ENCODE results near the gene WDR20.
"Not testable (repeated sequence)": the region's sequence is repeated elsewhere in the genome, so short reads cannot be mapped to it uniquely, and the experiment has no call there.

The WDR20 gene

DNA sequence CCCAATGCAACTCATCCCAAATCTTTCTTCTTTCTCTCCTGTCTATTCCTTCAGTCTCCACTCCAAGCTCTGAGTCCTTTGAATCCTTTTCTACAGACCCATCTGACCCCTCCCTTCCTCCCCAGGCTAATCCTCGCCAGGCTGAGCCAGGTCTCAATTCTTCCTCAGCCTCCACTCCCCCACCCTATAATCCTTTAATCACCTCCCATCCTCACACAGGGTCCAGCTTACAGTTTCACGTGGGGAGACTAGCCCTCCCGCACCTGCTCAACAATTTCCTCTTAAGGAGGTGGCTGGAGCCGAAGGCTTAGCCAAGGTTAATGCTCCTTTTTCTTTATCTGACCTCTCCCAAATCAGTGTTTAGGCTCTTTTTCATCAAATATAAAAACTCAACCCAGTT, 101.5 kb downstream of the WDR20 start:
- Histone ChIP-seq H3K36me3 (ENCODE audit: low read length) (no peaks in the 10 kb centered on the region), H3K27me3 (ENCODE audit: low read length) (no peaks in the 10 kb centered on the region), H3K27ac (ENCODE audit: low read depth, low read length) (no peak overlapping the region), H3K9me3 (ENCODE audit: insufficient read depth, low read length) (no peaks in the 10 kb centered on the region), H3F3A (ENCODE audit: insufficient read depth) (no peaks in the 10 kb centered on the region), H3K4me2 (ENCODE audit: low read depth, low read length, poor library complexity, severe bottlenecking) (no peak overlapping the region), H3K4me3 (ENCODE audit: insufficient read depth, low read length, poor library complexity, severe bottlenecking) (no peak overlapping the region), H3K79me2 (ENCODE audit: insufficient read depth, low read length) (no peaks in the 10 kb centered on the region), H3K9me2 (replicated peaks; ENCODE audit: insufficient read depth, low read length) (no peaks in the 10 kb centered on the region), H3K9ac (ENCODE audit: low read length) (no peak overlapping the region), H2AFZ (ENCODE audit: low read depth, low read length, severe bottlenecking) (no peak overlapping the region), H4K20me1 (ENCODE audit: low read depth, low read length) (no peaks in the 10 kb centered on the region)
- TF ChIP-seq, protein P1, sequence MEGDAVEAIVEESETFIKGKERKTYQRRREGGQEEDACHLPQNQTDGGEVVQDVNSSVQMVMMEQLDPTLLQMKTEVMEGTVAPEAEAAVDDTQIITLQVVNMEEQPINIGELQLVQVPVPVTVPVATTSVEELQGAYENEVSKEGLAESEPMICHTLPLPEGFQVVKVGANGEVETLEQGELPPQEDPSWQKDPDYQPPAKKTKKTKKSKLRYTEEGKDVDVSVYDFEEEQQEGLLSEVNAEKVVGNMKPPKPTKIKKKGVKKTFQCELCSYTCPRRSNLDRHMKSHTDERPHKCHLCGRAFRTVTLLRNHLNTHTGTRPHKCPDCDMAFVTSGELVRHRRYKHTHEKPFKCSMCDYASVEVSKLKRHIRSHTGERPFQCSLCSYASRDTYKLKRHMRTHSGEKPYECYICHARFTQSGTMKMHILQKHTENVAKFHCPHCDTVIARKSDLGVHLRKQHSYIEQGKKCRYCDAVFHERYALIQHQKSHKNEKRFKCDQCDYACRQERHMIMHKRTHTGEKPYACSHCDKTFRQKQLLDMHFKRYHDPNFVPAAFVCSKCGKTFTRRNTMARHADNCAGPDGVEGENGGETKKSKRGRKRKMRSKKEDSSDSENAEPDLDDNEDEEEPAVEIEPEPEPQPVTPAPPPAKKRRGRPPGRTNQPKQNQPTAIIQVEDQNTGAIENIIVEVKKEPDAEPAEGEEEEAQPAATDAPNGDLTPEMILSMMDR (IDR thresholded peaks at IDR 0.05; ENCODE audit: insufficient read depth, low read length, poor library complexity, severe bottlenecking): no peak
- no peak for TF ChIP-seq EZH2phosphoT487 (conservative IDR thresholded peaks at IDR 0.05; ENCODE audit: low read length)

DNA sequence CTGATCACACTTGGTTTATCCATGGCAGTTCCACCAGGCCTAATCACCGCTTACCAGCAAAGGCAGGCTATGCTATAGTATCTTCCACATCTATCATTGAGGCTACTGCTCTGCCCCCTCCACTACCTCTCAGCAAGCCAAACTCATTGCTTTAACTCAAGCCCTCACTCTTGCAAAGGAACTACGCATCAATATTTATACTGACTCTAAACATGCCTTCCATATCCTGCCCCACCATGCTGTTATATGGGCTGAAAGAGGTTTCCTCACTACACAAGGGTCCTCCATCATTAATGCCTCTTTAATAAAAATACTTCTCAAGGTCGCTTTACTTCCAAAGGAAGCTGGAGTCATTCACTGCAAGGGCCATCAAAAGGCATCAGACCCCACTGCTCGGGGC, 104.1 kb downstream of the WDR20 start:
- H3K4me2 ChIP-seq (ENCODE audit: low read depth, low read length, poor library complexity, severe bottlenecking); H3K4me3 ChIP-seq (ENCODE audit: insufficient read depth, low read length, poor library complexity, severe bottlenecking); H3F3A ChIP-seq (ENCODE audit: insufficient read depth): not testable (repeated sequence)

DNA sequence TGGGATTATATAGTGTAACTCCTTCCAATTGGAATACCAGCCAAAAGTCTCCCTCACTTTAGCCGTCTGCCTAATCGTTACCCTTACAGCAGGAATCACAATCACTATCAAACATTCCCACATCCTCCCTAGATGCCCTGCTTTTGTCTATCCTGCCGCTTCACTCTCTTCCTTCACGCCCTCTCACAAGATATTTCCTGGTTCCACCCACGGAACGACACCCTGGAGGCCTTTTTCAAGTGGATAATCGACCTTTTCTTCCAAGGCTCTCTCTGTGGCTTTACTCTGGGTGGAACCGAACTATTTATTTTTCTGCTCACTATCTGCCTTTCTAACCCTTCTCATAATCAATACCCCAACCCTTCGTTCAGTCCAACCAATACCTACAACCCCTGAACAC, 106.4 kb downstream of the WDR20 start:
- H2AFZ ChIP-seq (ENCODE audit: low read depth, low read length, severe bottlenecking): no peak overlapping the region
- no peaks in the 10 kb centered on the region for H3K36me3 ChIP-seq (ENCODE audit: low read length)
- H3K79me2 ChIP-seq (ENCODE audit: insufficient read depth, low read length): no peaks in the 10 kb centered on the region
- H3K4me2 ChIP-seq (ENCODE audit: low read depth, low read length, poor library complexity, severe bottlenecking): no peak overlapping the region
- no peaks in the 10 kb centered on the region for H3F3A ChIP-seq (ENCODE audit: insufficient read depth)
- H4K20me1 ChIP-seq (ENCODE audit: low read depth, low read length): no peaks in the 10 kb centered on the region
- H3K4me3 ChIP-seq (ENCODE audit: insufficient read depth, low read length, poor library complexity, severe bottlenecking): no peak overlapping the region
- no peaks in the 10 kb centered on the region for H3K9me3 ChIP-seq (ENCODE audit: insufficient read depth, low read length)
- no peak for TF ChIP-seq EZH2phosphoT487 (conservative IDR thresholded peaks at IDR 0.05; ENCODE audit: low read length)
- TF ChIP-seq, protein P1 (IDR thresholded peaks at IDR 0.05; ENCODE audit: insufficient read depth, low read length, poor library complexity, severe bottlenecking): no peak
- no peaks in the 10 kb centered on the region for H3K27me3 ChIP-seq (ENCODE audit: low read length)
- no peaks in the 10 kb centered on the region for H3K9me2 ChIP-seq (replicated peaks; ENCODE audit: insufficient read depth, low read length)
- no peak overlapping the region for H3K27ac ChIP-seq (ENCODE audit: low read depth, low read length)
- H3K9ac ChIP-seq (ENCODE audit: low read length): no peak overlapping the region

More for the DNA sequence above, 104.1 kb downstream of the WDR20 start:
- not testable (repeated sequence) for H2AFZ ChIP-seq (ENCODE audit: low read depth, low read length, severe bottlenecking); H3K27me3 ChIP-seq (ENCODE audit: low read length); H3K9me3 ChIP-seq (ENCODE audit: insufficient read depth, low read length); H3K9me2 ChIP-seq (replicated peaks; ENCODE audit: insufficient read depth, low read length); H4K20me1 ChIP-seq (ENCODE audit: low read depth, low read length); H3K27ac ChIP-seq (ENCODE audit: low read depth, low read length); H3K79me2 ChIP-seq (ENCODE audit: insufficient read depth, low read length); H3K36me3 ChIP-seq (ENCODE audit: low read length); H3K9ac ChIP-seq (ENCODE audit: low read length)

DNA sequence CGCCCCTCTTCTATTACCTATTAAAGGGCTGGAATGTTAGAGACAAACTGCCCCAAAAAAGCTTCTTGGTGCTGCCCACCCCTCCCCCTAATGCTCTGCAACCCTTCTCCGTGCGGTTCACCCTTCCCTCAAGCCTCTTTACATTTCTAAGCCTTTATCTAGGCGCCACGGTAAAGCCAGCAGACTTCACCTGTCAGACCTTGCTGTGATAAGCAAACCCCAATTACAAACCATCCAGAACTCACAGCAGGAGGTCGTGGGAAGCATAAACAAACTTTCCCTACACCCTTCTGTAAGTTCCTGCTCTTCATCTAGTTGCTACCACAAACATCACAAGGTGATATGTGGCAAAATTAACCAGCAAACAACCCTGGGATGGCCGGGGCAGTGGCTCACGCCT, 108.4 kb downstream of the WDR20 start:
- Histone ChIP-seq H3F3A (ENCODE audit: insufficient read depth) (no peaks in the 10 kb centered on the region), H3K9me2 (replicated peaks; ENCODE audit: insufficient read depth, low read length) (no peaks in the 10 kb centered on the region), H3K27me3 (ENCODE audit: low read length) (no peaks in the 10 kb centered on the region), H3K9ac (ENCODE audit: low read length) (no peak overlapping the region), H3K36me3 (ENCODE audit: low read length) (no peaks in the 10 kb centered on the region), H3K4me2 (ENCODE audit: low read depth, low read length, poor library complexity, severe bottlenecking) (no peak overlapping the region), H3K4me3 (ENCODE audit: insufficient read depth, low read length, poor library complexity, severe bottlenecking) (no peak overlapping the region), H4K20me1 (ENCODE audit: low read depth, low read length) (no peaks in the 10 kb centered on the region), H3K27ac (ENCODE audit: low read depth, low read length) (no peak overlapping the region), H2AFZ (ENCODE audit: low read depth, low read length, severe bottlenecking) (no peak overlapping the region), H3K9me3 (ENCODE audit: insufficient read depth, low read length) (no peaks in the 10 kb centered on the region), H3K79me2 (ENCODE audit: insufficient read depth, low read length) (no peaks in the 10 kb centered on the region)
- TF ChIP-seq, protein P1 (IDR thresholded peaks at IDR 0.05; ENCODE audit: insufficient read depth, low read length, poor library complexity, severe bottlenecking): no peak
- no peak for TF ChIP-seq EZH2phosphoT487 (conservative IDR thresholded peaks at IDR 0.05; ENCODE audit: low read length)
